Activated CD8-positive, alpha-beta memory T cell treated with anti-CD3 and anti-CD28 coated beads, Interleukin-2, amount 50 U/mL, for 1 hour (primary cell): ENCODE results near the gene KCNJ9.
A peak's percentile ranks its signal among the peaks of the same experiment; 100 is the strongest.

Experiments
- DNase-seq: peaks from one replicate; pipeline ENCODE4 v3.0.0-alpha.2; 2020; ENCODE audit errors: extremely low read depth

KCNJ9 gene

DNA sequence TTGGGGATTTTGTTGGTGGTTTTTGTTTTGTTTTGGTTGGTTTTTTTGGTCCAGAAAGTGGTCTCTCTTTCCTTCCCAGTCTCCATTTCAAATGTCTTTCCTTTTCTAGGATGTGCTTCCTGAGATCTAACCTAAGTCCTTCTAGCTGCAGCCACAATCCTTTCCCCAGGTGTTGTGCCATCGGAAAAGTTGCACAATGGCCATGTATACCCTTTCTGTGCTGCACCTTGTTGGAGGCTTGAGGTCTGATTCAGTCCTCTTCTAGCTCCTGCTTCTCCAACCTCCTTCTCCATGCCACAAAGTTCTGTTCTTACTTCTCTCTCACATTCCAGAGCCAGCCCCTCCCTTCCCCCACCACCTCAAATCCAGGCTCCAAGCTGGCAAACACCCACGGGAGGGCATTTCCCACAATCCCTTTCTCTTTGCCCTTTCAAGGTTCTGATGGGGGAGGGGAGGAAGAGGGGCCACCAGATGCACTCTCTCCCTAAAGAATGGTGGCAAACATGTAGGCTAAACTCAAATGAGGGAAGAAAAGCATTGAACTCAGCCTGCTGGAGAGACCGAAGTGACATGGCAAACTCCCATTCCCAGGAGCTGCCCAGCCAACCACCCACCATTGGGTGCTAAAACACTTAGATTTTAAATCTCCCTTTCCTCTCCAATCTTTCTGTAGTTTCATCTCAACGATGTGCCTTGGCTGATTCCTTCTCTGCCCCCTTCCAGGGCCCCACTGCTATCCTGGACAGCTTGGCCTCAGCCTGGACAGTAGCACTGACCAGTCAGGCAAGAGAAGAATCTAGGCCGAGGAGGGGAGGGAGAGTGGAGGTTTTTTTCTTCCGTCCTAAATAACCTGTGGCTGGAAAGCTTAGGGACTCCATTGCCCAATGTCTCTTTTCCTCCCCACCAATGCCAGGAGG, 14.3 kb upstream of the KCNJ9 start:
- DNase-seq: no peak

GRCh38 chr1:160068225-160068624, 13.1 kb upstream of the KCNJ9 start:
- DNase-seq: no peak

GRCh38 chr1:160069460-160070231, 11.7 kb upstream of the KCNJ9 start, which contains the start of gene KCNJ10:
KCNJ10 (minus strand) TSS chr1:160070160; CDS start chr1:160042532, 27,628 bp downstream.
- DNase-seq: no peak

GRCh38 chr1:160070243-160071163, 10.8 kb upstream of the KCNJ9 start:
- peak; percentile 53 for DNase-seq

DNA sequence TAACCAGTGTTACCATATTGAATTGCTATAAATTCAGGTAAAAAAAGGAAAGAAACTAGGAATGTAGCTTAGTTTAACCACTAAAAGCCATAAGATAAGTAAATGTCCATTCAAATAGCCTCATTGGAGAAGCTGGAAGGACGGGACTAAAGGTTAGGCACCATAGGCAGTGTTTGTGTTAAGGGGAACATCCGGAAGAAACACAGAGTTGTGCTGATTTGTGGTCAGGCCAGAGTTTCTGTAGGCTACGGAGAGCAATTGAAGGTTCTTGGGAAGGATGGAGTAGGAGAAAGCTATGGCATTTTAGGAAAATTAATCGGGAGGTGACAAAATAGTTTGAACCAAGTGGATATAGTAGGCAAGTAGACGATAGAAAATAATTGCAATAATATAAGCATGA, 10.0 kb upstream of the KCNJ9 start:
- no peak for DNase-seq

GRCh38 chr1:160074865-160075264, 6.5 kb upstream of the KCNJ9 start:
- DNase-seq: no peak

GRCh38 chr1:160075836-160076235, 5.5 kb upstream of the KCNJ9 start:
- DNase-seq: no peak

- DNase-seq: no peak
These were observed 5.0 kb upstream of the KCNJ9 start for GRCh38 chr1:160076295-160076694.

GRCh38 chr1:160077486-160077885, 3.9 kb upstream of the KCNJ9 start:
- DNase-seq: no peak

- no peak for DNase-seq
These were observed 2.7 kb upstream of the KCNJ9 start for GRCh38 chr1:160078512-160079195.

DNA sequence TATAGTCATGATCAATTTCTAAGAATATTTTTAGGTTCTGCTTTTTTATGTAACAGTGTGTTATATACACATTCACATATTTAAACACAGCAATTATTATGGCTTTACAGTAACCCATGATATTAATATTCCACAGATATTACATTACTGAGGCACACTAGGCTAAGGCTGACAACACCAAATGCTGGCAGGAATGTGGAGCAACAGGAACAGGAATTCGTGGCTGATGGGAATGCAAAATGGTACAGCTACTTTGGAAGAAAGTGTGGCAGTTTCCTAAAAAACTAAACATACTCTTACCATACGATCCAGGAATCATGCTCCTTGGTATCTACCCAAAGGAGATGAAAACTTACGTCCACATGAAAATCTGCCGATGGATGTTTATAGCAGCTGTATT, 1.9 kb upstream of the KCNJ9 start:
- no peak for DNase-seq

- DNase-seq: no peak
These were observed 797 bp upstream of the KCNJ9 start for GRCh38 chr1:160080381-160081100.

DNA sequence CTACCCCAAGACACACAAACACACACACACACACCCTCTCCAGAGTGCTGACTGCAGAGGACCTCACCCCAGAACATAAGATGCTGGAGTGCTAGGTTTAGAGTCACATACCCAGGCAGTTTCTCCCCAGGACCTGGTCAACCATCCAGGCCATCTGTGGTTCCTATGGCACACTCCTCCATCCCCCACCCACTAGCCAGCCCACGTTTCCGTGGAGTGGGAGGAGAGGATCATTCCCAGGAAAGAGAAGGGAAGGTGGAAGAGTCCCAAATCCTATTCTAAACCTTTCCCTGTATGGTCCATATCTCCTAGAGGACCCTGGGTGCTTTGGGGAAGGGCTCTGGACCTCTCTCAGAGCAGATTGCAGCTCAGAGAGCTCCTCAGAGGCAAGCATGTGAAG, 1.1 kb downstream of the KCNJ9 start:
- no peak for DNase-seq

- no peak for DNase-seq
These were observed 1.6 kb downstream of the KCNJ9 start for GRCh38 chr1:160082926-160083325.

GRCh38 chr1:160083968-160084770, 2.8 kb downstream of the KCNJ9 start:
- no peak for DNase-seq

DNA sequence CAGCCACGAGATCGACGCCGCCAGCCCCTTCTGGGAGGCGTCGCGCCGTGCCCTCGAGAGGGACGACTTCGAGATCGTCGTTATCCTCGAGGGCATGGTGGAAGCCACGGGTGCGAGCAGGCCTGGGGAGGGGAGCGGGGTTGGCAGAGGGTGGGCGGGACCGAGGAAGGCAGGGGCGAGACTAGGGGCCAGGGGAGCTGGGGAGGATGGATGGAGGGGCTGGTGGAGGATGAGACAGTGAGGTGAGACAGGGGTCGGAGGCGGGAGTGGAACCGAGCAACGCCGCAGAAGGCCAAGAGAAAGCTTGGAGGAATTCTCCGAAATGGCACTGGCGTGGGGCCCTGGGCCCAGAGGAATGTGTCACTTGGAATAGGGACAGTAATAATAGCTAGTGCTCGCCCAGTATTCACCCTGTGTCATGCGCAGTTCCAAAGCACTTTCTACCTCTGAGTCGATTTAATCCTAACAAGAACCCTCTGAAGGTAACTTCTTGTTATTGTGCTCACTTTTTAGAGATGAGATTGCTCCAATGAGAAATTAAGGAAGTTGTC, 3.5 kb downstream of the KCNJ9 start:
- no peak for DNase-seq

DNA sequence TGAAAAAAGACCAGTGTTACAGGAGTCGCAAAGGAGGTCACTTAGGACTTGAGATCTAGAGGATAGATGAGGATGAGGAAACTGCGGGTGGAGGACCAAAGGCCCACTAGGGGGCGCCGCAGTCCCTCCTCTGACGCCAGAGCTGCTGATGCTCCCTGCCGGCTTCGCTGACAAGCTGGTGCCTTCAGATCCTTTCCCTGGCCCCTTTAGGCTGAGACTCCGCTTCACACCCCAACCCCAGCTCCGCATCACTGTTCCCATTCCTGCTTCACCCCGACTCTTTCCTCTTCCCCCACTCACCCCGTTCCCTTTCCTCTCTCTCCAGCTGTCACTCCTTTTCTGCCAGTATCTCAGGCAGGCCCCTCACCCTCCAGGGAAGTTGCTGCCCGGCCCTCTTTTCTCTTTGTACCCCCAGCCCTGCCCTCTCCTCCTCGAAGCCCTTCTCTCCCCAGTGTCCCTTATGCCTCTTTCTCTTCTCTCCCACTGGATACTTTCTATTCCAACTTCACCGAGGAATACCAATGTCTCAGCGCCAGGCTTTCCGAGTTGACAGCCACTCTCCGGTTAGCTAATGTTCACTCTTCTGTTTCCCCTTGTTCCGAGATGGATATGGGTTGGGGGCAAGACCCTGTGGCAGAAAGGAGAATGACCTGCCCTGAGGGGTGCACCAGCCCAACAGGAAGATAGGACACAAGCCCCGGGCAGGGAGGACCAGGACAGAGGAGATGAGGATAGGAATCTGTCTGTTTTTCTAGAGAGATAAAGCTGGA, 4.5 kb downstream of the KCNJ9 start:
- peak; percentile 43 for DNase-seq

DNA sequence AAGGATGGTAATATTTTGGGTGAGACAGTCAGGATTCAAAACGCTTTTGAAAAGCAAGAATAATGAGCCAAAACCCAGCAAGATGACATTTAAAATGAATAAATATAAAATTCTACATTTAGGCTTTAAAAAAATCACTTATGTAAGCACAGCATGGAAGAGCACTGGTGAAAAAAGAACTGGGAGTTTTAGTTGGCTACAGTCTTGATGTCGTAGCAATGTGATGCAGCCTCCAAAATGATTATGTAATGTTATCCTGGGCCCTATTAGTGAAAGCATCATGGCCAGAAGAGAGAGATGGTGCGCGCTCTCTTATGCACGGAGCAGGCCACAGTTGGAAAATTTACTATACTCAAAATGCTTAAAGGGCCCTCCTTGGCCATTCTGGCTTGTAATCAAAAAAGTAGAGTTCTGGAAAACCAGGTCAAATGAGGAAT, 5.1 kb downstream of the KCNJ9 start:
- DNase-seq: no peak
